ENCODE data around the gene MAML3.

MAML3 gene

DNA sequence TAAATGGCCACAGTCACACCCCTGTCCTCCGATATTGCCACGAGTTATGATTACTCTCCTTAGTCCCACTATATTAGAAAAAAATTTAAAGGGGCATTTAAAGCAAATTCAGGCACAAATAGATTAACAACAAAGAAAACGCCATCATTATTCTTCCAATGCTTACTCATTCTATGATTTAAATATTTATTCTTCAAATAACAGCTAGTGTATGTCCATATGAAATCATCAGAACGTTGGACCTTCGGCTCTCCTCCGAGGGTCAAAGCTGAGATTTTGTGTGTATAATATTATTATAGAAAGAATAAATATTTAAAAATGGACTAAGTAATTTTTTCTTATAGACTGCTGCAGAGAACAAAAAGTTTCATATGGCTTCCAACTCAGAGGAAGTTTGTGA lies 122.9 kb downstream of the MAML3 start:
- Histone ChIP-seq H3K27ac (ENCODE audit: low read depth, low read length, poor library complexity, severe bottlenecking) (no peak overlapping the region), H3K4me2 (ENCODE audit: low read length) (no peak overlapping the region), H3K36me3 (ENCODE audit: insufficient read depth, low read length) (no peaks in the 10 kb centered on the region), H3K9me3 (ENCODE audit: low read length) (no peaks in the 10 kb centered on the region), H4K20me1 (ENCODE audit: insufficient read depth, low read length) (no peaks in the 10 kb centered on the region), H3F3A (ENCODE audit: insufficient read depth, low read length) (no peaks in the 10 kb centered on the region), H3K79me2 (ENCODE audit: insufficient read depth, low read length) (no peaks in the 10 kb centered on the region), H3K4me3 (ENCODE audit: low read depth, low read length, poor library complexity, severe bottlenecking) (no peak overlapping the region), H3K9me2 (ENCODE audit: low read depth, low read length) (no peaks in the 10 kb centered on the region), H3K9ac (ENCODE audit: low read length) (no peak overlapping the region), H2AFZ (ENCODE audit: low read length) (no peak overlapping the region), H3K4me1 (ENCODE audit: insufficient read depth, low read length, severe bottlenecking) (no peaks in the 10 kb centered on the region), H3K27me3 (ENCODE audit: insufficient read depth, low read length) (no peaks in the 10 kb centered on the region)
- TF ChIP-seq, protein P1, sequence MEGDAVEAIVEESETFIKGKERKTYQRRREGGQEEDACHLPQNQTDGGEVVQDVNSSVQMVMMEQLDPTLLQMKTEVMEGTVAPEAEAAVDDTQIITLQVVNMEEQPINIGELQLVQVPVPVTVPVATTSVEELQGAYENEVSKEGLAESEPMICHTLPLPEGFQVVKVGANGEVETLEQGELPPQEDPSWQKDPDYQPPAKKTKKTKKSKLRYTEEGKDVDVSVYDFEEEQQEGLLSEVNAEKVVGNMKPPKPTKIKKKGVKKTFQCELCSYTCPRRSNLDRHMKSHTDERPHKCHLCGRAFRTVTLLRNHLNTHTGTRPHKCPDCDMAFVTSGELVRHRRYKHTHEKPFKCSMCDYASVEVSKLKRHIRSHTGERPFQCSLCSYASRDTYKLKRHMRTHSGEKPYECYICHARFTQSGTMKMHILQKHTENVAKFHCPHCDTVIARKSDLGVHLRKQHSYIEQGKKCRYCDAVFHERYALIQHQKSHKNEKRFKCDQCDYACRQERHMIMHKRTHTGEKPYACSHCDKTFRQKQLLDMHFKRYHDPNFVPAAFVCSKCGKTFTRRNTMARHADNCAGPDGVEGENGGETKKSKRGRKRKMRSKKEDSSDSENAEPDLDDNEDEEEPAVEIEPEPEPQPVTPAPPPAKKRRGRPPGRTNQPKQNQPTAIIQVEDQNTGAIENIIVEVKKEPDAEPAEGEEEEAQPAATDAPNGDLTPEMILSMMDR (IDR thresholded peaks at IDR 0.05; ENCODE audit: low read length) = no peak
- no peak for TF ChIP-seq EZH2 (IDR thresholded peaks at IDR 0.05; ENCODE audit: borderline replicate concordance, low read length)

DNA sequence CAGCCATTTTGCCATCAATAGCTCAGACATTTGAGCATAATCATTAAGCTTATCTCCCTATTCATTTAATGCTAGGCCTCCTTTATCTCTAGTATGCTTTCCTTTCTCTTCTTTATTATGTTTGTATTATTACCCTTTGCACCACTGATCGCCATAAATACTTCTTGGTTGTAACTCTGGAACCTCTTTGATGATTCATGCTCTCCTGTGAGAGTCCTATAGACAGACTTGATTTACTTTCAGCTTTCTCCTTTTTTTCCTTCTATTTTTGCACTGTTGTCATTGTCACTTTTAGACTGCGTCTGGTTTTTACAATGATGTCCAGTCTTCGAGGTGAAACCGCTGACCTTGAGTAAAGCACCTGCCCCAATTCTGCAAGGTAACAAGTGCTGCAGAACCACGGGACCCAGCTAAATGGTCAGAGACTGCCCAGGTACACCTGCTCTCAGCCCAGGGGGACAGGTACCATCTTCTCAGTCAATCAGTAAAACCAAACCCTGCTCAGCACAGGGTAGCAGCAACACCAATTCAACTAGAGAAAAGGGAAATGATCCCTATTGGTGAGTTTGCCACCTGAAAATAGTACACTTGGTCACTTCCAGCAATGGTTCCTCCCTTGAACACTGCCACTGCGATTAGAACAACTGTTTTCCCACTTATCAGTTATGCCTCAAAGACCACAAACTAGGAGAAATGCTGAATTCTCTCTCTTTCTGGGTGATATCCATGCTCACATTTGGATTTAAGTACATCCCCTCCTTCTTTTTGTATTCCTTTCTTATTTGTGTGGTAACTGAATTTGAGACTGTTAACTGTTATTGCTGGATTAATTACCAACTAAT lies 125.1 kb downstream of the MAML3 start:
- Histone ChIP-seq H3K9me2 (ENCODE audit: low read depth, low read length) (no peaks in the 10 kb centered on the region), H3F3A (ENCODE audit: insufficient read depth, low read length) (no peaks in the 10 kb centered on the region), H3K4me2 (ENCODE audit: low read length) (no peak overlapping the region), H3K4me1 (ENCODE audit: insufficient read depth, low read length, severe bottlenecking) (no peaks in the 10 kb centered on the region), H3K4me3 (ENCODE audit: low read depth, low read length, poor library complexity, severe bottlenecking) (no peak overlapping the region), H4K20me1 (ENCODE audit: insufficient read depth, low read length) (no peaks in the 10 kb centered on the region), H3K27me3 (ENCODE audit: insufficient read depth, low read length) (no peaks in the 10 kb centered on the region), H3K9ac (ENCODE audit: low read length) (no peak overlapping the region), H3K27ac (ENCODE audit: low read depth, low read length, poor library complexity, severe bottlenecking) (no peak overlapping the region), H3K9me3 (ENCODE audit: low read length) (no peaks in the 10 kb centered on the region), H2AFZ (ENCODE audit: low read length) (no peak overlapping the region), H3K79me2 (ENCODE audit: insufficient read depth, low read length) (no peaks in the 10 kb centered on the region), H3K36me3 (ENCODE audit: insufficient read depth, low read length) (no peaks in the 10 kb centered on the region)
- TF ChIP-seq, protein P1 (IDR thresholded peaks at IDR 0.05; ENCODE audit: low read length) = no peak
- TF ChIP-seq EZH2 (IDR thresholded peaks at IDR 0.05; ENCODE audit: borderline replicate concordance, low read length) = no peak

DNA sequence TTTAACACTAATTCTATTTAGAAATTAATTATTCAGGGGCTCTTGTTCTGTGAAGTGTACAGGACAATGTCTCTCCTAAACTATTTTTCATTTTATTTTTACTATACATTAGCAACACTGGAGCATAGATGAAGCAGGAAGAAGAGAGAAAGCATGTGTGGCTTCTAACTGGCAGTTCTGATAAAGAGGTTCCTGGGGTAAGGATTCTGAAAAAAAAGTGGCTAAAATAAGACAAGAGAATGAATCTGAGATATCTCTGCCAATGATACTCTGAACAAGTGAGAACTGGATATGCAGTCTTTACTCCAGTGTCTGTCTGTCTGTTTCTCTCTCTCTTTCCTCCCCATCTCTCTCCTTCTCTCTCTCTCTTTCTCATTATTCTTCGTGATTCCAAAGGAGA lies 125.9 kb downstream of the MAML3 start:
- Histone ChIP-seq H3K27me3 (ENCODE audit: insufficient read depth, low read length) (no peaks in the 10 kb centered on the region), H2AFZ (ENCODE audit: low read length) (no peak overlapping the region), H3K4me1 (ENCODE audit: insufficient read depth, low read length, severe bottlenecking) (no peaks in the 10 kb centered on the region), H3K27ac (ENCODE audit: low read depth, low read length, poor library complexity, severe bottlenecking) (no peak overlapping the region), H3K9me3 (ENCODE audit: low read length) (no peaks in the 10 kb centered on the region), H3K36me3 (ENCODE audit: insufficient read depth, low read length) (no peaks in the 10 kb centered on the region), H3K4me2 (ENCODE audit: low read length) (no peak overlapping the region), H3K4me3 (ENCODE audit: low read depth, low read length, poor library complexity, severe bottlenecking) (no peak overlapping the region), H3K9ac (ENCODE audit: low read length) (no peak overlapping the region), H4K20me1 (ENCODE audit: insufficient read depth, low read length) (no peaks in the 10 kb centered on the region), H3K79me2 (ENCODE audit: insufficient read depth, low read length) (no peaks in the 10 kb centered on the region), H3F3A (ENCODE audit: insufficient read depth, low read length) (no peaks in the 10 kb centered on the region), H3K9me2 (ENCODE audit: low read depth, low read length) (no peaks in the 10 kb centered on the region)
- no peak for TF ChIP-seq EZH2 (IDR thresholded peaks at IDR 0.05; ENCODE audit: borderline replicate concordance, low read length)
- TF ChIP-seq, protein P1 (IDR thresholded peaks at IDR 0.05; ENCODE audit: low read length) = no peak
